NOMO-1 (cell line): ENCODE results near the gene SLC15A1.

Experiments used
- DNase-seq, 2 experiments: peaks; one replicate each; lab custom pipeline; 2025; ENCODE audit not compliant: unreplicated experiment in 2 of 2; lab: John Stamatoyannopoulos, UW

Gene SLC15A1, protein sequence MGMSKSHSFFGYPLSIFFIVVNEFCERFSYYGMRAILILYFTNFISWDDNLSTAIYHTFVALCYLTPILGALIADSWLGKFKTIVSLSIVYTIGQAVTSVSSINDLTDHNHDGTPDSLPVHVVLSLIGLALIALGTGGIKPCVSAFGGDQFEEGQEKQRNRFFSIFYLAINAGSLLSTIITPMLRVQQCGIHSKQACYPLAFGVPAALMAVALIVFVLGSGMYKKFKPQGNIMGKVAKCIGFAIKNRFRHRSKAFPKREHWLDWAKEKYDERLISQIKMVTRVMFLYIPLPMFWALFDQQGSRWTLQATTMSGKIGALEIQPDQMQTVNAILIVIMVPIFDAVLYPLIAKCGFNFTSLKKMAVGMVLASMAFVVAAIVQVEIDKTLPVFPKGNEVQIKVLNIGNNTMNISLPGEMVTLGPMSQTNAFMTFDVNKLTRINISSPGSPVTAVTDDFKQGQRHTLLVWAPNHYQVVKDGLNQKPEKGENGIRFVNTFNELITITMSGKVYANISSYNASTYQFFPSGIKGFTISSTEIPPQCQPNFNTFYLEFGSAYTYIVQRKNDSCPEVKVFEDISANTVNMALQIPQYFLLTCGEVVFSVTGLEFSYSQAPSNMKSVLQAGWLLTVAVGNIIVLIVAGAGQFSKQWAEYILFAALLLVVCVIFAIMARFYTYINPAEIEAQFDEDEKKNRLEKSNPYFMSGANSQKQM

DNA sequence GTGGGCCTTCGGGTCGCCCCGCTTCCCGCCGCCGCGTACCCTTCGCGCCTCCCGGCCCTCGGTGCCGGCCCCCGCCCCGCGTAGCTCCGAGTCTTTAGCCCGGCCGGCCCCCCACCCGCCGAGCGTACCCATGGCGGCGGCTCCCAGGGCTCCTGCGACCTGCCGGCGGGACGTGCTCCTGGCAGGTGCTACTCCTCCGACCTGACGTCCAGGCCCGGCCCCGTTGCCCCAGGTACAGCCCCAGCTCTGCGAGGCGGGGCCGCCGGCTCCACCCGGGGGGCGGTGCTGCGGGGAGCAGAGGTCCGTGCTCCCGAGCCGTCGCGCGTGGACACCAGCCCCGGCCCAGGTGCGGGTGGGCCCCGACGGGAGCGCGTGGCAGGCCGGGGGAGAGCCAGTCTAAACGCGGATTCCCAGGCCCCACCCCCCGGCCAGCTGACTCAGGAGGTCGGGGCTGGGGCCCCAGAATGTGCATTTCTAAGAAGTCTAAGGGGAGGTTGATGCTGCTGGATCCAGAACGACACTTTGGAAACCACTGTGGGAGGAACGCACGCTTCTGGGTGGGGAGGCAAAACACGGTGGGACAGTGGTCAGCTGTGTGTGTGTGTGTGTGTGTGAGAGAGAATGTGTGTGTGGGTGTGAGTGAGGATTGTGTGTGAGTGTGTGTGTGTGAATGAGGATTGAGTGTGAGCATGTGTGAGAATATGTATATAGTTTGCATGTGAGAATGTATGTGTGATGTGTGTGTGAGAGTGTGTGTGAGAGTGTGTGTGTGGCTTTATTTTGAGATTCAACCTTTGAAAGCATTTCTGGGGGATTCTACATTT lies at the start of gene SLC15A1:
Gene SLC15A1 (minus strand): TSS at position 206 of the 824 bp plus-strand sequence. CDS start 74 bp downstream, at position 132.
- DNase-seq, result no peak

DNA sequence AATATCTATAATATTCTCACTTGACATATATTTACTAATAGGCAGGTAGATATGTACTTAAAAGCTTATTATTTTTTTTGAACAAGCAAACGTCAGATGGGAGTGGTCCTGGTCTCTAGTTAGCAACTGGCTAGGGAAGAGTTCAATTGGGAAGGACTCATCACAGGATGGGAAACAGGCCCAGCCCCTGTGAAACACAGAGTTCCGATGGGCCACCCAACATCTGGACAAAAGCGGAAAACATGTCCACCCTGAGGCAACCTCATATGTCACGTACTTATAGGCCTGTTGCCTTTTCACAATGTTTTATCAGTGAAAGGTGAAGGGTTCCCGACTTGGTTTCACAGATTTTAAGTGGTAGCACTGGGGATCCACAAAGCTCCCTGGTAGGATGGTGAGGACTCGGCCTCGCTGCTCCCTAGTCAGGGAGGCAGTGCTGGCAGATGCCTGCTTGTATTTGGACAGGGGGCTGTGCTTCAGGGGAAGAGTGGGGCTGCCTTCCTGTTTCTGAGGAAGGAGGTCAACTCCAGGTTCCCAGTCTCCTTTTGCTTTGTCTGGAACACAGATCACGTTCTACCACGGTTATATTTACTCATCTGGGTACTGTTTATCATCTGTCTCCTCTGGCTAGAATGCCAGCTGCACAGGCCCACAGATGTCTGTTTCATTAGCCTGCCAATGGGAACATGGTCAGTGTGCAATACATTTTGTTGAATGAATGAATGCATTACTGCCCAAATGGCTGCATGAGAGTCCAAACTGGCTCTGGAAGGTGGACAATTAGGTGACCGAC lies 49.4 kb upstream of the SLC15A1 start:
- no peak for DNase-seq

DNA sequence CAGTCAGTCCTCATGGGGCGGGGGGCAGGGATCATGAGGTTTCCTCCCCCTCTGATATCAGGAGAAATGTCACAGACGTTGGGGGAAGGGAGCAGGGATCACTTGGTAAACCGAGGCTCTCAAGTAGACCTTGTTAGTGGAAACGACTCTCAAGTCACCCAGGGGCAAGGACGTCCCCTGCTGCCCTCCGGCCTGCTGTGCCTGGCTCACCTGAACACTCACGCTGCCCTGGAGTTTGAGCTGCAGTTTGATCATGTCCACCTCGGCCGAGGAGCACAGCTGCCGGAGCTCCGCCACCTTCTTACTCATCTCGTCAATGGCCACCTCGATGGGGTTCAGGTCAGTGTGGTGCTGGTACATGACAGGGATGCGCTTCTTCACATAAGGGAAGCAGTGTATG lies 47.6 kb upstream of the SLC15A1 start:
- no peak for DNase-seq

DNA sequence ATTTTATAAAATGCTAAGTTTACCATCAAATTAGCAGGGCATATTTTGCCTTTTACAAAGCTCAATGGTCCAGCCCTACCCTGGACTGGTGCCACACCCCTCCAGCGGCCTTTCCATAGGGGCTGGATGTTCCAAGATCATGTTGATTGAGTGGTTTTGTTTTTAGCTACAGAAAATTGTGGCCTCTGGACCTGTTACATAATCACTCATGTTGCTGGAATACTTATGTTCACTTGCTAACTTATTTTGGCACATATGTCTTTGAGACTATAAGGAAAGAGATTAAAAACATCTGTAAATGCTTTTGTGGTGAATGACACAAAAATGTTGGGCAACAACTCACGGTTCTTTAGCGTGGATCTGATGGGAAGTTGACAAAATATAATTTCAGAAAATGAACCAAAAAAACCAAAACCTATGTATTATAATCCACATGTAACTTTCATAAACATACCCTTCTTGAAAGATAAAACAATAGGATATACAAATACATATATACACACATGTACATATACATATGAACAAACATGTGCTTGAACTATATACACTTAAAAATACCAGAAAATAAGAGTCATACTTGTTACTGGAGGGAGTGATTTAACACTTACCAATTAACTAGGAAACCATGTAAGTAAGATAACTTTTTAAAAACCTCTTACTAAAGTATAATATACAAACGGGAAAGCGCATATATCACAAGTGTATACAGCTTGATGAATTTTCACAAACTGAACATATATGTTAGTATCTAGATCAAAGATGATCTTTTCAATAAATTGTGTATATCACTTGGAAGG lies 46.6 kb upstream of the SLC15A1 start:
- DNase-seq, result no peak

DNA sequence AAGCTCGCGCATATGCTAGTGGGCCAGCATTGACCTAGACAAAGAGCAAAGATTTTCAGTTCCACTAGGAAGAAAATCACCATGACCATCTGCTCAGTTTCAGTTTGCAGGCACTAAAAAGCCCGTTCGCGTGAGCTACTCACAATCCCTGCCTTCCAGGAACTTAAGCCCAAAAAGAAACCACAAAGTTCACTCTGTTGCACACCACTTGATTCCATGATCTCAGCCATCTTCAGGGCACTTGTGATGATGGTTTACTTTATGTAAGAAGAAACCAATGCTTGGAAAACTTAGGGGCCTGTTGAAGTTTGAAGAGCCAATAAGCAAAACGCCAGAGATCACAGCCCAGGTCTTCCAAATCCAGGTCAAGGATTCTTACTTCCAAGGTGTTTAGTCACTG lies 45.0 kb upstream of the SLC15A1 start:
- DNase-seq, result no peak

DNA sequence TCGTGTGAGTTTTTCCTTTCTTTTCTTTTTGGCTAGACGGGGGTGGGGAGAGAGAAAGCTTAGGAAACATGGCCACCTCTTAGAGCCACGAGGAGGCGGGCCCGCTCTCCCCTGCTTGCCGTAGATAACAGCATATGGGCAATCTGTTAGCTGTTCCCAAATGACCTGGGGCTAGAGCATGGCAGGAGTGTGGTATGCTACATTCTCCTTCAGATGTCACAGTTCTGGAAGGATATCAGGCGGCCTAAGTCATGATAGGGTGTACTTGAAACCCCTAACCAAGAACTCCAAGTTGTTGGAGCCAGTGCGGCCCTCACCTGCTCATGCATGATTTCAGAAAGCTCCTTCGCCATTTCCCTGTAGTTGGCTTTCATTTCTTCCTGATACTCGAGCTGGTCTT lies 44.3 kb upstream of the SLC15A1 start:
- DNase-seq, result no peak

DNA sequence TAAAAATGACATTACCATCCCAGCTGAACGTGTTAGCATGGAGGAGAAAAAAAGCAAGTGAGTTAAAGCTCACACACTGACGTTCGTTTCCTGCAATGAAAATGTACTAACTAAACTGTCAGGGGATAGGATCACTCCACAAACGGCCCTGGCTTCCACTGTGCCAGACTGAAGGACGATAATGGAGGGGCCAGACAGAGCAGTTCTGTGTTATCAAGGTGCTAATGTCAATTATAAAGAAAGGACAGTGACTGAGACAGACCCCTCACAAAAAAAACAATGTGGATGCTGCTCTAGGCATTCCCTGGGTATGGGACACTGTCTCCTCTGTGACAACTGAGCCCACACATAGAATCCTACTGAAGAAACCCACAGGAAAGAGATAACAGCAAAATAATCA lies 43.7 kb upstream of the SLC15A1 start:
- no peak for DNase-seq

DNA sequence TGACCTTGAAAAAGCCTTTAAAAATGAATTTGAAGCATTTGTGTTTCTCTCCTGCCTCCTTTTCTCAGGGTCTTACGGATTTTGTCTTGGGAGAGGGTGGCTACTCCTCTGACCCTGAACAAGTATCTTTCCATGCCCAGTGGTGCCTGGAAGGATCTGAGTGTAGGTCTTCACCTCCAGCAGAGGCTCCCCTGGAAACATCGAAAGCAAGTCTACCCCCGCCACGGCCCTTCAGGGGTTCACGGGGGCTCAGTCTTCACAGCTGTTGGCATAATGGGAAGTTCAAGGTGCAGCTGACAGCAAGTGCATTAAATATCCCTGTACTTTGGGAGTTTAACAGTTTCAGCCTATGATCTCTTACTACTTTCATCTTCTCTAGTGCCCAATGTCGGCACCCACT lies 42.7 kb upstream of the SLC15A1 start:
- no peak for DNase-seq

DNA sequence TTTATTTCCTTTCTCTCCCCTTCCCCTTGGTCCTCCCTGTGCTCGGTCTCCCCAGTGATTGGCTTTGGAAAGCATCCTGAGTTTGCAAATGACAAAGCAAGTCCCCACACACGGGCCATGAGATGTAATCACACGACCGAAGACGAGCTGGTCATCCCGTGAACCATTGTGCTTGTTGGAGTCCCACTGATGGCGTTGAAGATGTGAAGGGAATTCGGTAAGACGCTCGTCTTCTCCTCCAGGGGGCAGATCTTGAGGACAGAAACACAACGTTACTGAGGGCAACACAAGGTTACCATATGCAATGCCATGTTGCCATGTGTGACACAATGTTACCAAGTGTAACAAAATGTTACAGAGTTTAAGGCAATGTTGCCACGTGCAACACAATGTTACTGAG lies 42.0 kb upstream of the SLC15A1 start:
- DNase-seq, result no peak

DNA sequence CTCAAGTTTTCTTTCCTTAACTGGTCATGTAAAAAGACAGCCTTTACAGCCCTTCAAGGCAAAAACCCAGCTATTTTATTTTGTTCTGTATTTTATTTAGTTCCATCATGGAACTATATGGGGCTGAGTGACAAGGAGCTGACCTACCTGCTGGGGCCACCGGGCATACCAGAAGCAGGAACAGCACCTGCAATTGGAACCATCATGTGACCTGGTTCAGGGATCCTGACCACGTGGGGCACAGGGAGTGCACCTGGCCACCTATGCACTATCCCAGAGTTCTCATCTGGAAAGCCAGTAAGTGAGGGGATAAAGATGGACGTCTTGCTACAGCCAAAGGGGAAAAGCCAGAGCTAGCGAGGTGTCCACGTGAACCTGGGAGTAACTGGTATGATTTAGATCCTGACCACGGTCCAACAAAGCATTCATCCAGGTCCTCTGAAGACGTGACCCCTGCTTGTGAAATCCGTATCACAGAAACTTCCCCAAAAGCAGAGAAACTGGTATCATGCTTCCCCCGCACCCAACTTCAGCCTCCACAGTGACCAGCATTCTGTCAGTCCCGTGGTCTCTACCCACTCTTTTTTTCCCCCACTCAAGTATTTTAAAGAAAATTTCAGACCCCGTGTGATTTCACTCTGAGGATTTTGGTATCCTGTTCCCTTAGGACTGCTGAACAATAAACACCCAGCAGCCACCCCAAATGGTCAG lies 40.5 kb upstream of the SLC15A1 start:
- no peak for DNase-seq

DNA sequence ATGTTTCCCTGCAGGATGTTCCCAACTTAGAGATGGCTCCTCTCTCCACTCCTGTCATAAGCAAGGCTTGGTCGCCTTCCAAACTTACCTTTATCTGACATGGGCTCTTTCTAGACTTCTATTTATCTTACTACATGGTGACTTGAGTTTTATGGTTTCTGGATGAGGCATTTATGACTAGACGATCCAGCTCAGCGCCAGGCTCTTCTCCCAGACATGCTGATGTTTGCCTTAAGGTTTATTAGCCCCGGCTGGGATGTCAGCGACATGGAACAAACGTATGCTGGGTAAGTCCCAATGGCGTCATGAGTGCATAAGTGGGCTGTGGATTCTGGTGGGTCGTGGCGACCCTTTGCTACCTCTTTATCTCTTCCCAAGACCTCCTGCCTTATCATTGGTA lies 39.8 kb upstream of the SLC15A1 start:
- no peak for DNase-seq

DNA sequence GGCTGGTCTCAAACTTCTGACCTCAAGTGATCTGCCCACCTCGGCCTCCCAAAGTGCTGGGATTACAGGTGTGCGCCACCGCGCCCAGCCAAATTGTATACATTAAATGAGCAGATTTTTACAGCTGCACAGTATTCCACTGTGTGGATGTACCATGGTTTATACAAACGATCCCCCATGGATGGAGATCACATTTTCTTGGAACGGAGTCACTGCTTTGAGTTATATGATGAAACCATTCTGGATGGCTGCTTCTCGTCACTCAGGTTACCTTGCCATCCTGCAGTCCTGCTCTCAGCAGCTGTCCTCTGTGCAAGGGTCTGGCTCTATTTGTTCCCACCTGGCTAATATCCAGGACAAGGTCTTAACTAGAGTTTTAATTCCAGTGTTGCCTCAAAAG lies 39.1 kb upstream of the SLC15A1 start:
- DNase-seq, result no peak

DNA sequence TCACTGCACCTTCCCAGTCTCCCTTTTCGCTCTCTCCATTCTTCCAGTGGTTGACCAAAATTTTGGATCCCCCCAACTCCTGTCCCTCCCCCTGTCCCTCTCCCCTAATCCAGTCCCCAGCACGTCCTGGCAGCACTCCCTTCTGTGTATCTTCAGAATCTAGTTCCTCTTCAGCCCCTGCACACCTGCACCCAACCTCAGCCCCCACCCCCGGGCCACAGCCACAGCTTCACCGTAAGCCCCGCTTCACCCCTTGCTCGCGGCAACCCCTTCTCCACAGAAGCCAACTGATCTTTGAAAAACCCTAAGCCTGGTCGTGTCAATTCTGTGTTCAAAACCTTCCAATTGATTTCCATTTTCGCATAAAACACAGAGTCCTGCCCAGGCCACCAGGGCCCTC lies 35.5 kb upstream of the SLC15A1 start:
- no peak for DNase-seq

DNA sequence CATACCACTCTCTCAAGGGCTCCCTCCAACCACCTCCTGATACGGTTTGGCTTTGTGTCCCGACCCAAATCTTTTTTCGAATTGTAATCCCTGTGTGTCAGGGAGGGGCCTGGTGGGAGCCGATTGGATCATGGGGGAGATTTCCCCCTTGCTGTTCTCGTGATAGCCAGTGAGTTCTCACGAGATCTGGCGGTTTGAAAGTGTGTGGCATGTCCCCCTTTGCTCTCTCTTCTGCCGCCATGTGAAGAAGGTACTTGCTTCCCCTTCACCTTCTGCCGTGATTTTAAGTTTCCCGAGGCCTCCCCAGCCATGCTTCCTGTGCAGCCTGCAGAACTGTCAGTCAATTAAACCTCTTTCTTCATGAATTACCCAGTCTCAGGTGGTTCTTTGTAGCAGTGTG lies 34.7 kb upstream of the SLC15A1 start:
- no peak for DNase-seq

DNA sequence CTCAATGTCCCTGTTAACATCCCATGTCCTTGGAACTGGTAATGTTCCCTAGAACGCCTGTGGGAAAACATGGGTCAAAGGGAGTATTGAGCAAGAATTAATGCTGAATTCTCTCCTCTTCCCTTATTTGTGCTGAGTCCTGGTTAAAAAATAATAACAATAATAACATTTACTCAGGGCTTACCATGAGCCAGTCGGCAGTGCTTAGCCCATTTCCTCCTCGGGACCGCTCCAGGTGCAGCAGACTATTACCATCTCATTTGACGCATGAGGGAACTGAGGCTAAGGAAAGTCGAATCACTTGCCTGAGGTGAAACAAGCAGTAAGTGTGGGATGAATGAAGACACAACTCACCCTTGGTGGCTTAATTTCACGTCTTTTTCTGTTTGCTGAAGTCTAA lies 33.6 kb upstream of the SLC15A1 start:
- DNase-seq, result no peak

DNA sequence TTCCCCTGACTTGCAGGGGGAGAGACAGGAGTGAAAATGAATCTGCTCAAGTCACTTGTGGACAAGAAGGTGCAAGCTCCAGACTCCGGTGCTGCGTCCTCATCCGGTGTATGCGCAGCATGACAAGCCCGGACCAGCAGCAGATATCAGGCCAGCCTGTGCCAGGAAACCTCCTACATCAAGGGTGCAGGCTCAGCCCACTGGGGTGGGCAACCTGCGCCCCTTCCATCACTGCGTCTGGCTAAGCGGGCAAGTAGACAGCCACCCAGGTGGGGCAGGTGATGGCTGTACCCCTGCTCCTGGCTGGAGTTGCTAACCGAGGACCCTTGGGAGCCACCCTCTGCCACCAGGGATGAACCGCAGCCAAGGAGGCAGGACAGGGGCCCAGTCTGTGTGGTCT lies 32.9 kb upstream of the SLC15A1 start:
- DNase-seq, result no peak

DNA sequence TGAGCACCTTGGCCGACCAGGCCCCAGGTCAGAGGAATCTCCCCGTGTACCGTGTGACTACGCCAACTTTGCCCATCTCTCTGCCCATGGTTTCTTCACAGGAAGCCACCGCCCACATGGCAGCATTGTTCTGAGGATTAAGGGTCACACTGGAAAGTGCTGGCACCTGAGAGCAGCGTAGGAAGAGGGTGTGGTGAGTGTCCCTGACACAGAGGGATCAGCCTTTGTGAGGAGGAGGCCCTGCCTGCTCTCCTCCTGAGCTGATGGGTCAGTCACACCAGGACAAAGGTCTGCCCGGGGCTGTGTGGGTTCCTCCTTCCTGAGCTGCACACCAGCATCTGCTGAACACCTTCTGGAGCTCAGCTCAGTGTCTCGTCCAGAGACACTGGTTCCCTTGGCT lies 32.2 kb upstream of the SLC15A1 start:
- DNase-seq, result no peak

DNA sequence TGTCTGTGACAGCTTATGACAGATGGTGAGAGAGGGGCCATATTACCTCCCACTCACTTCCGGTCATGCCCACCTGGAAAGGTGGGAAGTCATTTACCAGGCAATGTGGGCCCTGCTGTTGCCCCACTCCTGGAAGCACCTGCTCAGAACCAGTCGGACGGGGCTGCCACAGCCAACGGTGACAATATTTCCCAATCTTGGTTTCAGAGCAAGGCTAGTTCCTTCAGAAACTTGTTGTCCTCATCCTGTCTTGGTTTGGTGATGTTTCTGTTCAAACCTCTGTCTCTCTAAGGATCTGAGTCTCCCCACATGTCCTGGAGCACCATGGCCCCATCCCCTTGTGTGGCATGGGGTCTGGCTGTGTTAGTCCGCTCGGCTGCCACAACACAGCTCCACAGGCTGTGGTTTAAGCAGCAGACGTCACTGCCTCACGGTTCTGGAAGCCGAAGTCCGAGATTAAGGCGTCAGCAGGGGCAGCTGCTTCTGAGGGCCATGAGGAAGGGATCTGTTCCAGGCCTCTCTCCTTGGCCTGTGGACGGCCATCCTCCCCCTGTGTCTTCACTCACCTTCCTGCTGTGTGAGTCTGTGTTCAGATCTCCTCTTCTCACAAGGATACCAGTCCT lies 31.5 kb upstream of the SLC15A1 start:
- DNase-seq, result no peak

DNA sequence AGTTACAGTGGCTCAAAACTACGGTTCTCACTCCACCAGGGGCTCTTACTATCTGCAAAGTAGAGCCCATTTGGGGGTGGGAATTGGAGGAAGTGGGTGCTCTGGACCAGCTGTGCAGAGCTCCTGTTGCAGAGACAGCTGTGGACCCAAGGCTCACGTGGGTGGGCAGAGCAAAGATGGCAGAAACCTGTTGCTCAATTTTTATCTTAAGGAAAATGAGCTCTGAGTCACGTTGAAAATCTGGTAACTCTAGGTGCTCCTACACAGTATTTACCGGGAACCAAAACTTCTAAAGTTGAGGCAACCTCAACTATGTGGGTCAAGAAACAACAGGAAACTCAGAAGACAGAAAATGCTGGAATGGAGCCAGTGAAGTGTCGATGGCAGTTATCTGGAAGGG lies 30.2 kb upstream of the SLC15A1 start:
- DNase-seq, result no peak
